WTC11 (cell line): ENCODE measurements around the gene CDC23.

Experiments
- CTCF ChIP-seq: fragments of 200-600 bp; IDR thresholded peaks from 2 replicates; pipeline ENCODE4 v1.8.0; 2022; ENCODE audit warnings: antibody characterized with exemption
- ESRRA ChIP-seq: sonication (generic); formaldehyde crosslinking; IDR thresholded peaks from 2 replicates; pipeline ENCODE4 v1.8.1; 2022; ENCODE audit warnings: mild to moderate bottlenecking, missing genetic modification reagents, borderline replicate concordance
- FOXP1 ChIP-seq: sonication (generic); formaldehyde crosslinking; IDR thresholded peaks from 2 replicates; pipeline ENCODE4 v1.8.0; 2022; ENCODE audit warnings: missing genetic modification reagents, mild to moderate bottlenecking, moderate library complexity, borderline replicate concordance
- IRF1 ChIP-seq: sonication (generic); formaldehyde crosslinking; IDR thresholded peaks from 2 replicates; pipeline ENCODE4 v1.8.0; 2023; ENCODE audit warnings: missing genetic modification reagents
- IRF2 ChIP-seq: sonication (generic); formaldehyde crosslinking; IDR thresholded peaks from 2 replicates; pipeline ENCODE4 v1.8.0; 2022; ENCODE audit warnings: low read depth, missing genetic modification reagents, borderline replicate concordance
- KAT7 ChIP-seq: sonication (generic); formaldehyde crosslinking; IDR thresholded peaks from 2 replicates; pipeline ENCODE4 v1.8.1; 2023; ENCODE audit warnings: missing genetic modification reagents, mild to moderate bottlenecking, borderline replicate concordance
- MAX ChIP-seq: sonication (generic); formaldehyde crosslinking; IDR thresholded peaks from 2 replicates; pipeline ENCODE4 v1.8.0; 2022; ENCODE audit warnings: mild to moderate bottlenecking, missing genetic modification reagents
- NR1H2 ChIP-seq: sonication (generic); formaldehyde crosslinking; IDR thresholded peaks from 2 replicates; pipeline ENCODE4 v1.9.0; 2021; ENCODE audit warnings: mild to moderate bottlenecking, moderate library complexity, missing genetic modification reagents
- NR3C1 ChIP-seq: sonication (generic); formaldehyde crosslinking; conservative IDR thresholded peaks from 2 replicates; pipeline ENCODE4 v1.8.1; 2023; ENCODE audit warnings: low read depth, mild to moderate bottlenecking, missing genetic modification reagents
- SP1 ChIP-seq: sonication (generic); formaldehyde crosslinking; conservative IDR thresholded peaks from 2 replicates; pipeline ENCODE4 v1.8.1; 2022; ENCODE audit warnings: missing genetic modification reagents
- ZNF263 ChIP-seq: sonication (generic); formaldehyde crosslinking; IDR thresholded peaks from 2 replicates; pipeline ENCODE4 v1.8.1; 2022; ENCODE audit warnings: low read depth, mild to moderate bottlenecking, moderate library complexity, missing genetic modification reagents
- ZNF281 ChIP-seq: sonication (generic); formaldehyde crosslinking; IDR thresholded peaks from 2 replicates; pipeline ENCODE4 v1.8.0; 2023; ENCODE audit warnings: mild to moderate bottlenecking, missing genetic modification reagents

- TF ChIP-seq NR3C1 (CRISPR knock-in tag) (no peak), FOXP1 (CRISPR knock-in tag) (no peak), MAX (CRISPR knock-in tag) (no peak), SP1 (CRISPR knock-in tag) (no peak), CTCF (no peak), ESRRA (CRISPR knock-in tag) (no peak), ZNF263 (CRISPR knock-in tag) (no peak), ZNF281 (CRISPR knock-in tag) (no peak), IRF1 (CRISPR knock-in tag) (no peak), KAT7 (CRISPR knock-in tag) (no peak), NR1H2 (CRISPR knock-in tag) (no peak), IRF2 (CRISPR knock-in tag) (no peak)
Observed at GRCh38 chr5:138243794-138244193, 30.7 kb upstream of the CDC23 start.
